GM19438 (cell line): Measurements from ENCODE around the gene PGR.

Experiments used
- ATAC-seq: cut with Tn5 transposase; IDR thresholded peaks from one replicate; pipeline ENCODE4 v1.9.1; 2021; ENCODE audit warnings: low read depth; ENCODE audit not compliant: unreplicated experiment

Gene PGR

DNA sequence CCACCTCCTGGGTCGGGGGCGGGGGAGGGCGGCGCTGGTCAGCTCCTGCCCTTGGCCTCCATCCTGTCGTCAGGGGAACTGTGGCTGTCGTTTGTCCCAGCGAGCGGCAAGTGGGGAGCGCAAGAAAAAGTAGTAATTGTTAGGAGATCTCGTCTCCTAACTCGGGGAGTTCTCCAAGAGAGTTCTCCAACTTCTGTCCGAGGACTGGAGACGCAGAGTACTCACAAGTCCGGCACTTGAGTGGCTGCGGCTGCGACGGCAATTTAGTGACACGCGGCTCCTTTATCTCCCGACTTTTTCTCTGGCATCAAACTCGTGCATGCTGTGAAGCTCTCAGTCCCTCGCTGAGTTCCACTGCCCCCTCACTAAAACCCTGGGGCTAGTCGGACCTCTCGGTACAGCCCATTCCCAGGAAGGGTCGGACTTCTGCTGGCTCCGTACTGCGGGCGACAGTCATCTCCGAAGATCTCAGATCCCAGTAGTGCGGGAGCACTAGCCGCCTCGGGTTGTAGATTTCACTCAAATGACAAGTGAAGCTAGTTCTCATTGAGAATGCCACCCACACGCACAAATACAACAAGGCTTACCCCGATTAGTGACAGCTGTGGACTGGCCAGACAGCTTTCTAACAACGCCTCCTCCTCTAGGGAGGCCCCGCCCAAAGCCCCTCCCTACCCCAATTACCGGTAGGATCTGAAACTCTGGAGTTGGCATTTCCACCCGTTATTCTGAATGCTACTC lies at the start of gene PGR:
TSS of gene PGR (minus strand) at position 611 of the 741 bp plus-strand sequence. CDS start 743 bp downstream, outside the sequence.
- no peak for ATAC-seq

GRCh38 chr11:101176381-101176780 lies 46.8 kb upstream of the PGR start:
- no peak for ATAC-seq

DNA sequence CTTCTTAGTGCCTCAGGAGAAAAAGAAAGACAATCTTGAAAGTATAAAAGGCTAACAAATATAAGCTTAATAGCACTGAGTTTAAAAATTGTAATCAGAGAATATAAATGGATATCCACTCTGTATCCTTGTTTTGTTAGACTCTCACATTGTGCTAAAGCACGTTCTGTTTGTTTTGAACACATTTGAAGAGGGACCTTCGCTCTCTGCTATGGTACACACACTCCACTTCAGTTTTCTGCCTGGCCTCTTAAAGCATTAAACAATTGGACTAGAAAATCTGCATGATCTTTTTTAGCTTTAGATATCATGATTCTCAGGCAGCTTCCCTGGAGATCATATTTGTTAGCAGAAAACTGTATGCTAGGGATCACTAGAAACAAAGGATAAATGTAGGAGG lies 40.3 kb upstream of the PGR start:
- ATAC-seq, result no peak

GRCh38 chr11:101166038-101166437 lies 36.4 kb upstream of the PGR start:
- no peak for ATAC-seq

GRCh38 chr11:101158119-101158518 lies 28.5 kb upstream of the PGR start:
- ATAC-seq, result no peak

- no peak for ATAC-seq
Observed at GRCh38 chr11:101138245-101138930, 8.8 kb upstream of the PGR start.

DNA sequence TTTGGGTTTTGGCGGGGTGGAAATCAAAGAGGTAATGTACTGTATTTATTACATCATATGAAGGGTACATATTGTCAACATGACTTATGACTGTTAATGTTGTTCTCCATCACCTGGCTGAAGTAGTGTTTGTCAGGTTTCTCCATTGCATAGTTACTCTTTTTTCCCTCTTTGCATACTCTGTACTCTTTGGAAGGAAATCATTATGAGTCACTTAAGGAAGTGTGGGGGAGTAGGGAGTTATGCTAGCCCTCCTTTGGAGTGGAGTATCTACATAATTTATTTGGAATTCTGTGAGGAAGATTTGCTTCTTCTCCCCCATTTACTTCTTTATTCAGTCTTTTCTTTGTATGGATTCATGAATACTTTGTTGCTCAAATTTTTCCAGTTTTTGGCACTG lies 3.6 kb upstream of the PGR start:
- no peak for ATAC-seq

GRCh38 chr11:101128571-101129202 lies 926 bp downstream of the PGR start:
- ATAC-seq, result no peak

DNA sequence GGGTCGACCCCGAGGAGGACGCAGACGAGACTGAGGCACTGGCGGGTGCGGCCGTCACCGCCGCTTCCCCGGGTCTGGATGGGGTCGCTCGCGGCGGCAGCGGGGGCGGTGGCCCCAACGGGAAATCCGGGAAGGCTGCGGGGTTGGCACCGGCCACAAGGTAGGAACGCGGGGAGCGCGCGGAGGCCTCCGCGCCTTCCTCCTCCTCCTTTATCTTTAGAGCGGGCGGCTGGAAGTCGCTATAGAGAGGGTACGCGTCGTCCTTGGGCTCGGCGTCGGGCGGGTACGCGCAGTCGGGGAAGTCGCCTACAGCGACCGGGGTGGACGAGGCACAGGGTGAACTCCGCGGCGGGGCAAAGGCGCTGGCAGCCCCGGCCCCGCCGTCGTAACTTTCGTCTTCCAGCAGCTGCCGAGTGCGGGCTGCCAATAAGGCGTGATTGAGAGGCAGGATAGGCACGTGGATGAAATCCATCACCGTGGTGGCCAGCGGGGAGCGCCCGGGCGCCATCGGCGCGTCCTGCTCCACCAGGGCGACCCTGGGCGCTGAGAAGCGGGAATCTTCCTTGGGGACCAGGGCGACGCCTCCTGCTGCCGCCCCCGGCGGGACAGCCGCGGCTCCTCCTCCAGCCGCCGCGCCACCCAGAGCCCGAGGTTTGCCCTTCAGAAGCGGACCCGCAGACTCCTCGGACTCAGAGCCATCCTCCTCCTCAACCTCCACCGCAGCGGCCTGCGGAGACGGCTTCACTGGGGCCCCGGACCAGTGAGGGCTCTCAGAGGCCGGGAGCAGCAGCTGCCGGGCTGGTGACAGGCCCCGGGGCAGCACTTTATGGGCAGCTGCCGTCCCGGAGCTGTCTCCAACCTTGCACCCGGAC lies 1.7 kb downstream of the PGR start:
- no peak for ATAC-seq

DNA sequence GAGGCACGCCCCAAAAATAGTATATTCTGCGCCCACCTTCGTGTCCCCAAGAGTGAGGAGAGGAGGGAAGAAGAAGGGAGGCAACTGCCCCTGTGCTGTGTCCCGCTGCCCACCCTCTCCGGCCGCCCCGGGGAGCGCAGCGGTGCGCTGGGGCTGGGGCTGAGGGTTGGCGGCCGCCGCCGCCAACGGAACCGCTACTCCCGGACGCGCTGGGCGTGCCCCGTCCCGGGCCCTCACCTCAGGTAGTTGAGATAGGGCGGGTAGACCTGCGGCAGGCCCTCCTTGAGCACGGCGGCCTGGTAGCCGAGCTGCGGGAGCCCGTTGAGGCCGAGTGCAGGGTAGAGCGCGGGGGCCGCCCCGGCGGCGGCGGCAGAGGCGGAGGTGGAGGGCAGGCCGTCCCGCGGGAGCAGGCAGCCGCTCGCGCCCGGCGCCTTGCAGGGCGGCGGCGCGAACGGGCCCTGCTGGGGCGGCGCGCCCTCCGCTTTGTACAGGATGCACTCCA lies 2.4 kb downstream of the PGR start:
- ATAC-seq, result no peak

DNA sequence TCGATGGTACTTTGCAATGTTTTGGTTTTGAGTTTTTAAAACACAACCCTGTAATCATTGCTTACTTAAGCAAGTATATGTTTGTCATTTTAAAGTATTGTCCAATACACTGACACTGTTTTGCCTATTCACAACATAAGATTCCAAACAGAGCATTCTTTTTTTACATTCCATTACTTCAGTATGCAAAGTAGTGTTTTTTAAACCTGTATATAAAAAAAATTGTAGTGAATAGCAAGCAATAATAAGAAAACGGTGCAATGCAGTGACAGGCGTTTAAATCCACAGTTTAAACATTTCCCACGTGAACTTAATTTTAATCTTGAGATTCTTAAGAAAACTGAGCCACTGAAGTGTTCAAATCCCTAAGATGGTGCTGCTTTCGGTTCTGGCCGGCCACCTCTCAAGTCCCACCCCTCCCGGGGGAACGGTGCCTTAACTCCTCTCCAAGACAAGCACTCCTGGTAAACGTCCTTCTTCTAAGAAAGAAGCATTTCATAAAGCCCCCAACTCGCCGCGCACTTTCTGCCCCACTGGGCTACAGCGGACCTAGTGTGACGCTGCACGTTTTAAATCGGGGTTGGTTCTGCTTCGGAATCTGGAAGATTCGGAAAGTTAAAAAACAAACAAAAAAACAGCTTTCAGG lies 2.9 kb downstream of the PGR start:
- no peak for ATAC-seq

DNA sequence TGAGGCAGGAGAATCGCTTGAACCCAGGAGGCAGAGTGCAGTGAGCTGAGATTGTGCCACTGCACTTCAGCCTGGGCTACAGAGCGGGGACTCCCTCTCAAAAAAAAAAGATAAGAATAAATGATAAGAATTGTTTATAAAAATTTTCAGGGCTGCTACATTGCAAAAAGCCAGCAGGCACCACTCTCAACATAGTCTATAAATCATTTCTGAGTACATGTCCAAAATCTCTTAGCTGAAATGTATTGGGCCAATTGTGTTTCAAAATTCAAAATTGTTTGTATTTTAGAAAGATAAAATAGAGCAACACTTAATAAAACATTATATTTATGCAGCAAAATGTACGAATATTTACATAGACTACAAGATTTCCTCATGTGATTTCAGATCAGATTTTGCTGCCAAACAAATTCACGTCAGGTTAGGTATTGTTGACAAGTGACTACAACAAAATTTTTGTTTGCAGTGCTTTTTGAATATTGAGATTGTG lies 13.9 kb downstream of the PGR start:
- ATAC-seq, result no peak

- no peak for ATAC-seq
Observed at GRCh38 chr11:101113540-101113939, 16.1 kb downstream of the PGR start.

GRCh38 chr11:101104716-101105115 lies 24.9 kb downstream of the PGR start:
- ATAC-seq, result no peak

GRCh38 chr11:101103433-101103832 lies 26.2 kb downstream of the PGR start:
- no peak for ATAC-seq

DNA sequence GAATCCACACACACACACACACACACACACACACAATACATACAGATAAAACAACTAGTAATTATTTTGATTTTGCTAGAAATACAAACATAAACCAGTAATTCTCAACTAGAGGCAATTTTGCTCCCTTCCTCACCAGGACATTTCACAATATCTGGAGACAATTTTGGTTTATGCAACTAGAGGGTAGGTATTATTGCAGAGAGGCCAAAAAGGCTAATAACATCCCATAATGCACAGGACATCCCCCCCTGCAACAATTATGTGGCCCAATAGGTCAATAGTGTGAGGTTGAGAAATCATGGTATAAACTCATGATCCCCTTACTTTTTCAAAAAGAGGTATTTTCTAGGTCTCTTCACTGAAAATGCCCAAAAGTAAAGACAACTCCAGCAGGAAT lies 29.0 kb downstream of the PGR start:
- ATAC-seq, result no peak

DNA sequence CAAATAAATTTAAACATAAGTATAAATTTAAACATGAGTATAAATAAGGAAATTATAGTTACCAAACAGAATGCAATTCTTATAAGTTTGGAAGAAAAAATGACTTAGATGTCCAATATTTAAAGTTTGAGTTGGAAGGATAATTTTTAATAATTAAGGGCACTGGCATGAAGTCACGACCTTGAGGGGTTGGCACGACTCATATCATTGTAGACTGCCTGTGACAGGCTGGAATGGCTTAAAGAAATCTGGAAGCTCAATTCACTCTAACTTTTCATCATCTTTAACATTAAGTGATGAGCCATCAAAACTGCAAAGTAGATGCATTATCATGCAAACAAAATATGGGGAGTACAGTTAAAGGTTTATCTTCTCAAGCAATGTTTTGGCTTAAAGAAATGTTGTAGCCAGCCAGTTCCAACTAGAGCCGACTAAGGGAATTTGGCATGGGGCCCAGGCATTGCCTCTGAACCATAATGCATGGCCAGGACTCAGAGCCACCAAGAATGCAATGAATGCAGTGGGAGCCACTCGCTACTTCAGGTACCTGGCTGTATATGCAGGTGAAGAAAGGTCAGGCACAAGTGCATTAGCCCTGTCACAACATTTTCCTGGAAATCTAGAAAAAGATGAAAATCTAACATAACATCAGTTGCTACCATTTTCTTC lies 33.4 kb downstream of the PGR start:
- no peak for ATAC-seq

GRCh38 chr11:101091781-101092180 lies 37.8 kb downstream of the PGR start:
- no peak for ATAC-seq

- ATAC-seq, result no peak
Observed at GRCh38 chr11:101090679-101091270, 38.8 kb downstream of the PGR start.
